B cell (primary cell): ENCODE measurements around the gene TRABD2B. TPM values are rescaled to one million over a fixed set of nuclear protein-coding genes. Genes with fewer than 3 reads are reported as not detected.

Experiments
- ATAC-seq: fragments of 200-7000 bp; cut with Tn5 transposase; one replicate; pipeline ENCODE4 v1.10.0; 2021; ENCODE audit warnings: low read depth, mild to moderate bottlenecking, moderate number of reproducible peaks, moderate library complexity
- CTCF ChIA-PET: fragments of 350-600 bp; sonication (Branson Sonifier 250); formaldehyde crosslinking; loops from one replicate; lab custom pipeline; 2021; ENCODE audit warnings: antibody characterized with exemption, inconsistent platforms; lab: Charles Lee
- POLR2A ChIA-PET: fragments of 350-600 bp; sonication (Branson Sonifier 250); formaldehyde crosslinking; loops from one replicate; lab custom pipeline; 2021; ENCODE audit warnings: antibody characterized with exemption; lab: Charles Lee
- DNase-seq: peaks from one replicate; pipeline ENCODE4 v3.0.0; 2013
- H2AFZ ChIP-seq: 2 replicates; pipeline ENCODE4 v1.6.1; 2012; ENCODE audit warnings: mild to moderate bottlenecking, low read depth, low read length; ENCODE audit not compliant: insufficient read depth, poor library complexity, severe bottlenecking
- H3K27ac ChIP-seq, 2 donors: 1 replicate in 1 of 2; 2 replicates in 1 of 2; pipeline ENCODE4 v1.5.1; 2012 to 2013; ENCODE audit warnings: low read length in 2 of 2, mild to moderate bottlenecking in 2 of 2, moderate library complexity in 1 of 2
- H3K27me3 ChIP-seq, 4 experiments: fragments of 200-600 bp in 1 of 4; sonication (generic) in 1 of 4; replicated peaks in 1 of 4; 1 replicate in 2 of 4; 2 replicates in 2 of 4; pipeline versions ENCODE4 v1.6.1 to v1.7.0; 2013 to 2016; ENCODE audit warnings: low read length in 3 of 4, mild to moderate bottlenecking in 2 of 4, mixed read lengths in 1 of 4, moderate library complexity in 1 of 4; ENCODE audit not compliant: insufficient read depth in 4 of 4, control insufficient read depth in 3 of 4; ENCODE audit errors: control extremely low read depth in 1 of 4
- H3K36me3 ChIP-seq, 2 experiments: replicated peaks in 1 of 2; 1 replicate in 1 of 2; 2 replicates in 1 of 2; pipeline versions ENCODE4 v1.6.1 to v1.7.1; 2013; ENCODE audit warnings: low read length in 1 of 2; ENCODE audit not compliant: insufficient read depth in 2 of 2, control insufficient read depth in 1 of 2; ENCODE audit errors: control extremely low read depth in 1 of 2, extremely low read depth in 1 of 2
- H3K4me1 ChIP-seq, 2 donors: fragments of 200-600 bp in 1 of 2; sonication (generic) in 1 of 2; 1 replicate in 1 of 2; 2 replicates in 1 of 2; pipeline versions ENCODE4 v1.5.1 to v1.6.1; 2013 to 2017; ENCODE audit warnings: low read length in 2 of 2; ENCODE audit not compliant: control insufficient read depth in 2 of 2, insufficient read depth in 2 of 2
- H3K4me2 ChIP-seq: replicated peaks from 2 replicates; pipeline ENCODE3; 2012; ENCODE audit warnings: mild to moderate bottlenecking, low read depth, low read length; ENCODE audit not compliant: poor library complexity, severe bottlenecking
- H3K4me3 ChIP-seq, 5 experiments: fragments of 200-600 bp in 1 of 5; sonication (generic) in 1 of 5; 1 replicate in 3 of 5; 2 replicates in 2 of 5; pipeline versions ENCODE4 v1.5.1 to v1.7.0; 2011 to 2016; ENCODE audit warnings: low read length in 4 of 5, mild to moderate bottlenecking in 4 of 5, low read depth in 2 of 5, control low read depth in 1 of 5, moderate library complexity in 1 of 5; ENCODE audit not compliant: insufficient read depth in 1 of 5; ENCODE audit errors: control extremely low read depth in 1 of 5, extremely low read depth in 1 of 5
- H3K79me2 ChIP-seq: fragments of 200-600 bp; sonication (generic); one replicate; pipeline ENCODE4 v1.6.0; 2016; ENCODE audit warnings: low read length; ENCODE audit not compliant: control insufficient read depth, insufficient read depth
- H3K9ac ChIP-seq: fragments of 200-600 bp; sonication (generic); 2 replicates; pipeline ENCODE4 v1.6.1; 2017; ENCODE audit warnings: mild to moderate bottlenecking, low read length, moderate library complexity
- H3K9me3 ChIP-seq, 3 donors: one replicate each; pipeline versions ENCODE4 v1.6.1 to v1.7.1; 2013; ENCODE audit warnings: low read length in 2 of 3; ENCODE audit not compliant: control insufficient read depth in 2 of 3, insufficient read depth in 1 of 3; ENCODE audit errors: control extremely low read depth in 1 of 3
- H4K20me1 ChIP-seq: 2 replicates; pipeline ENCODE4 v1.6.0; 2012; ENCODE audit warnings: mild to moderate bottlenecking, low read length; ENCODE audit not compliant: insufficient read depth, control insufficient read depth, poor library complexity, severe bottlenecking
- H3K27ac Mint-ChIP-seq: one replicate; pipeline ENCODE4 v1.8.0; 2021; ENCODE audit warnings: mixed read lengths
- H3K27me3 Mint-ChIP-seq: one replicate; pipeline ENCODE4 v1.8.0; 2021; ENCODE audit warnings: mixed read lengths
- H3K4me1 Mint-ChIP-seq: one replicate; pipeline ENCODE4 v1.8.0; 2021; ENCODE audit warnings: mixed read lengths
- H3K4me3 Mint-ChIP-seq: one replicate; pipeline ENCODE4 v1.8.0; 2021; ENCODE audit warnings: mixed read lengths
- H3K9me3 Mint-ChIP-seq: one replicate; pipeline ENCODE4 v1.8.0; 2022; ENCODE audit warnings: mixed read lengths; ENCODE audit not compliant: insufficient read depth
- CTCF ChIP-seq: fragments of 200-600 bp; IDR thresholded peaks from one replicate; pipeline ENCODE4 v1.8.0; 2022; ENCODE audit warnings: antibody characterized with exemption, mild to moderate bottlenecking
- EZH2 ChIP-seq: IDR thresholded peaks from 2 replicates; pipeline ENCODE4 v1.6.1; 2012; ENCODE audit warnings: borderline replicate concordance, low read depth, mild to moderate bottlenecking, moderate library complexity, low read length; ENCODE audit not compliant: insufficient read depth, poor library complexity, severe bottlenecking
- WGBS: methylation state at CpG from one replicate; pipeline ENCODE4 v1.1.5; 2013; ENCODE audit warnings: missing lambda C conversion rate; ENCODE audit not compliant: insufficient coverage; 5-methylcytosine and 5-hydroxymethylcytosine counted together
- intact Hi-C: fragments of 100-400 bp; cut with micrococcal nuclease; formaldehyde crosslinking; loops from one replicate; pipeline ENCODE4 v1.10.0; 2022
- polyA plus RNA-seq: library from polyadenylated mRNA; depleted of rRNA; stranded (reverse); fragments of >200 nt; gene quantifications from 2 replicates; pipeline ENCODE4 v1.2.3, GENCODE V29; 2012
- total RNA-seq, 2 donors: library from RNA; stranded (reverse); fragments of 120-200 nt in 1 of 2; gene quantifications; 1 replicate in 1 of 2; 2 replicates in 1 of 2; pipeline versions ENCODE4 v1.2.3 to v1.2.4, GENCODE V29; 2013 to 2022

Gene TRABD2B
- total and polyA plus RNA-seq, 2 donors (not counting 1 experiment from before 2014, with no cell fraction given), result not detected

- intact Hi-C loops, result no loop called here
- Histone ChIP-seq H3K4me1 (no peaks in the 10 kb centered on the region), H3K79me2 (no peaks in the 10 kb centered on the region), H4K20me1 (no peaks in the 10 kb centered on the region), H3K9me3 (no peaks in the 10 kb centered on the region), H2AFZ (no peak overlapping the region), H3K4me3 (no peak overlapping the region), H3K4me2 (no peak overlapping the region), H3K27me3 (no peaks in the 10 kb centered on the region), H3K9ac (no peak overlapping the region), H3K36me3 (no peaks in the 10 kb centered on the region), H3K27ac (no peak overlapping the region)
- DNase-seq, result no peak
- ATAC-seq, result no peak
- no peak overlapping the region for H3K27ac Mint-ChIP-seq
- peaks cover 9% of the 10 kb centered on the region for H3K27me3 Mint-ChIP-seq
- H3K9me3 Mint-ChIP-seq, result no peaks in the 10 kb centered on the region
- POLR2A ChIA-PET, result no interaction called here
- TF ChIP-seq CTCF (no peak), EZH2 (no peak)
- H3K4me1 Mint-ChIP-seq, result no peaks in the 10 kb centered on the region
- 33% methylated on average over 1 of the region's 2 CpGs for WGBS
- CTCF ChIA-PET, result no interaction called here
- no peak overlapping the region for H3K4me3 Mint-ChIP-seq
Observed at GRCh38 chr1:47941609-47942239, 55.5 kb downstream of the TRABD2B start.

GRCh38 chr1:47940779-47941178 lies 56.4 kb downstream of the TRABD2B start:
- ATAC-seq (no peak), DNase-seq (no peak)
- H3K4me3 Mint-ChIP-seq, result no peak overlapping the region
- no peak overlapping the region for H2AFZ ChIP-seq
- H3K4me1 Mint-ChIP-seq, result no peaks in the 10 kb centered on the region
- H3K4me1 ChIP-seq, result no peaks in the 10 kb centered on the region
- H3K27me3 Mint-ChIP-seq, result peaks cover 9% of the 10 kb centered on the region
- H3K27ac Mint-ChIP-seq, result no peak overlapping the region
- no peaks in the 10 kb centered on the region for H4K20me1 ChIP-seq
- no peak overlapping the region for H3K27ac ChIP-seq
- intact Hi-C loops, result no loop called here
- H3K79me2 ChIP-seq, result no peaks in the 10 kb centered on the region
- no peaks in the 10 kb centered on the region for H3K9me3 ChIP-seq
- no peaks in the 10 kb centered on the region for H3K36me3 ChIP-seq
- WGBS, result 74% methylated on average over 5 of the region's 5 CpGs
- H3K4me2 ChIP-seq, result no peak overlapping the region
- H3K9ac ChIP-seq, result no peak overlapping the region
- TF ChIP-seq EZH2 (no peak), CTCF (no peak)
- ChIA-PET CTCF (no interaction called here), POLR2A (no interaction called here)
- H3K27me3 ChIP-seq, result no peaks in the 10 kb centered on the region
- H3K4me3 ChIP-seq, result no peak overlapping the region
- no peaks in the 10 kb centered on the region for H3K9me3 Mint-ChIP-seq
